Stimulated activated CD4-positive, alpha-beta T cell treated with anti-CD3 and anti-CD28 coated beads, Interleukin-15, amount 100 ng/mL, for 1 hour (primary cell): Measurements from ENCODE around the gene NKAIN1.
"Not testable (repeated sequence)": the region's sequence is repeated elsewhere in the genome, so short reads cannot be mapped to it uniquely, and the experiment has no call there.

Source experiments
- DNase-seq, 2 donors: peaks; one replicate each; pipeline ENCODE4 v3.0.0-alpha.2; 2020; ENCODE audit warnings: low read depth in 1 of 2, low spot score in 1 of 2

The NKAIN1 gene

DNA sequence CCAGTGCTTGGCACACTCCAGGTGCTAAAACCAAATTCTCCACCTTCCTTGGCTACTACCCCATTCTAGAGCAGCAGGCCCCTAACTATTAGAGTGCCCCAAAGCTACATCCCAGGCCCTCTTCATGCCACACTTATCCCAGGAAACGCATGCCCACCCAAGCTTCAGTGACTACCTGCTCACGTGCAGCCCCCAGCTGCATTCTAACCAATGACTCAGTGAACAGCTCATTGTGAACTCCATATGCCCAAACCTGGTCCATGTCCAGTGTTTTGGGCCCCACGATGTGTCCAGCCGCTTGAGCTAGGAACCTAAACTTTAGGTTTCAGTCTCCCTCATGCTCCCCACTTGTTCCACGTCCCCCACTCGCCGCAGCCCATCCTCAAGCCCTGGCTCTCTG lies 41.5 kb downstream of the NKAIN1 start:
- DNase-seq, result no peak

DNA sequence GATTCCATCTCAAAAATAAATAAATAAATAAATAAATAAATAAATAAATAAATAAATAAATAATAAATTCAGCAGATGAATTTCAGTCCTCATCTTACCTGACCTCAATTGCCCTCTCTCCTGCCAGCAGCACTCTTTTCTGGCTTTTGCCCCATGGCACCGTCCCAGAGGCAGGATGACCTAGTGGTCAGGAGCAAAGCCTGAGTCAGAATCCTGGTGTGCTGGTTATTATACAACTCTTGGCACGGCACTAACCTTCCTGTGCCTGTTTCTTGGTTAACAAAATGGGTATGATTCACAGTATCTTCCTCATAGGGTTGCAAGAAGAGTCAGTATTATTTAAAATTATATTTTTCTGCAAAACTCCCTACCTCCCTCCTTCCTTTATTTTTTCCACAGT lies 43.0 kb downstream of the NKAIN1 start:
- DNase-seq, result no peak

DNA sequence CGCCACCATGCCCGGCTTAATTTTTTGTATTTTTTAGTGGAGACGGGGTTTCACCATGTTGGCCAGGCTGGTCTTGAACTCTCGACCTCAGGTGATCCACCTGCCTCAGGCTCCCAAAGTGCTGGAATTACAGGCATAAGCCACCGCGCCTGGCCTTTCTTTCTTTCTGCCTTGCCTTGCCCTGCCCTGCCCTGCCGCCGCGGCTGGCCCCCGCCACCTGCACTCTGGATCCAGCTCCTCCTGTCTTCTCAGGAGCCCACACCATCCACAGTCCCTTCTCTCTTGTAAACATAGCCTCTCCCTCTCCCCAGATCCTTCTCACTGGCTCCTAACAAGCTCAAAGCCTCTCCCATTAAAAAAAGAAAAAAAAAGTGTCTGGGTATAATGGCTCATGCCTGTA lies 44.4 kb downstream of the NKAIN1 start:
- DNase-seq, result not testable (repeated sequence)

DNA sequence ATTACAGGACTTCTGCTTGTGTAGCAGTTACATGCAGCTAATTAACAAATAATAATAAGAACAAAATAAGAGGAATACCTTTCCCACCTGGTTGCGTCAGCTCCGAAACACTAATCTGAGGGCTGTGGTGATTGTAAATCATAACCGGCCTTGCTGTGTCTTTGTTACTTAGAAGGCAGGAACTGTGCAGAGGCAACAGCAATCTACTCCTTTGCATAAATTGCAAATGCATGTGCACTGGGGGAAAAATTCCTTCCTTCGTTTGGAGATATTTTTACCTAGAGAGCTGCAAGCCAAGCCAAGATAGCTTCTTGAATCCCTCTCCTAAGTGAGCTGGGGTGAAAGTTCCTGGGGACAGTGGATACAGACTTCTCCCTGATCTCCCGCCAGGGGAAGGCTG lies 46.0 kb downstream of the NKAIN1 start:
- DNase-seq, result no peak

DNA sequence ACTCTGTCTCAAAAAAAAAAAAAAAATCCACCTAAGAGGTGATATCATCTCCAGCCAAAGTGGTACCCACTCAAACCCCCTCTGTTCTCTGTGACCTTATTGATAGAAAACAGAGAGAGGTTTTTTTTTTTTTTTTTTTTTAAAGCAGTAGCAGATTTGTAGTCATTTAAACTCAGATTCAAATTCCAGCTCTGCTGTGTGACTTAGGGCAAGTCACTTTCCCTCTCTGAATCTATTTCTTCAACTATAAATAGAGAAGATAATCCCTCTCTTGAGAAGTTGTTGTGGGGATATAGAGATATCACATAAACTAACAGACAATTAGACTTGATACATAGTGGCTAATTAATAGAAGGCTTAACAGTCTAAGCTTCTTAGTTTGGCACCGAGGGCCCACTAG lies 48.4 kb downstream of the NKAIN1 start:
- no peak for DNase-seq

DNA sequence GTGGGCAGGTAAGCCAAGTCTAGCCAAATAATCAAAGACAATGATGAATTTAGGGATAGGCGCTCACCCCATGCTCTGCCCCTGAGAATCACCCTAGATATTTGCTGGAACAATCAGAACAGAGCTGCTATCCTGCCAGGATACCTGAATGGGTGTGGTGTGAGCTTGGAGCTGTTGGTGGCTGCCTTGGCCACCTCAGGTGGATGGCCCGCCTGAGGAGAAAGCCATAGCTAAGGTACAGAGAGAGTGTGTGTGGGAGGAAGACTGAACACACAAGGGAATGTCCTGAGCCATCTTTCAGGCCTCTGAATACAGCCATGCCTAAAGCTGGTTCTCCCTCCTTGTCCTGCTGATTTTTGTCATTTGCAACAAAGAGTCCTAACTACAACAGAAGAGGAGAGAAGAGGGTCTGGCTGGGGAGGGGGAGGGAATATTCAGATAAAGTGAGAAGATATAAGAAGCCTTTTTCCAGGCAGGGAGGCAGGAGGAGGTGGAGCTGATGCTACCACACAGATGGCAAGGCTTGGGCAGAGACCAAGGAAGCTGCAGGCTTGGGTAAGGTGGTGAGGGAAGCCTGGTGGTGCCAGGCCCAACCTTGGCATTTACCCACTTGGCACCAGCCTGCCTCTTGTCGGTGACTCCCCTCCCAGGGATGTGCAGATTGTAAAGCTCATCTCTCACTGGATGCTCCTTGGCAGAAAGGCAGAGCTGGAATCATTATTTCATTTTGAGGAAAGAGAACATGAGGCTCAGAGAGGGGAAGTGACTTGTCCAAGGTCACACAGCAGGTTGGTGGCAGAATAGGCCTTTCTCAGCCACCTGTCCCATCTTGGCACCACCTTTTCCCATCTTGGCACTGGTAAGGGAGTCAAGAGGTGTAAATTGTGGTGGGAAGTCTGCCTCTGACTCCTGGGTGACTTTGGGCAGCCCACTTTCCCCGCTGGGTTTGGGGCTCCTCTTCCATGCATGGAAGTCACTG lies 49.7 kb downstream of the NKAIN1 start:
- no peak for DNase-seq

DNA sequence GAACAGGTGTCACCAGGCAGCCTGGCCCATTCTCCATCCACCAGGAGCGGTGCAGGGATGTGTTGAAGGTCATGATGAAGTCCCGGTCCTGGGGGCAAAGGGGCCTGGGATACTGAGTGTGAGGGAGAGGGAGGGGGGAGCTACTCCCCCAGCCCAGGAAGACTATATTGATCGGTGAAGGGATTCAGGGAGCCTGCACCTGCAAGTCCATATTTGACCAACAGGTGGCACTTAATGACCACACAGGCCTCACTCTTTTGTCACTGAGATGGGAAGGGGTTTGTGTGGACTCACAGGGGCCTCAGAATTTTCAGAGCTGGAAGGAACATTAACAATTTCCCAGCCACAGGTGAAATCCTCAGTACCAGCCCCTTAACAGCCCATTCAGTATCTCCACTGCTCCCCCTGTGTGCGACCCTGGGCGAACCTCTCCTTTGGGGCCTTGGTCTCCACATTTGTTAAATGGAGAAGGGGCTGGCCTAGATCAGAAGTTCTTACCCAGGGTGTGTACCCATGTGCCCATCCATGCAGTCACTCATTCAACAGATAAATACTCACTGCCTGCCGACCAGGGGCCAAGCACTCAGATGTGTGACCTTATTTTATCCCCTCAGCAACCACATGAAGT lies 55.6 kb downstream of the NKAIN1 start:
- no peak for DNase-seq

DNA sequence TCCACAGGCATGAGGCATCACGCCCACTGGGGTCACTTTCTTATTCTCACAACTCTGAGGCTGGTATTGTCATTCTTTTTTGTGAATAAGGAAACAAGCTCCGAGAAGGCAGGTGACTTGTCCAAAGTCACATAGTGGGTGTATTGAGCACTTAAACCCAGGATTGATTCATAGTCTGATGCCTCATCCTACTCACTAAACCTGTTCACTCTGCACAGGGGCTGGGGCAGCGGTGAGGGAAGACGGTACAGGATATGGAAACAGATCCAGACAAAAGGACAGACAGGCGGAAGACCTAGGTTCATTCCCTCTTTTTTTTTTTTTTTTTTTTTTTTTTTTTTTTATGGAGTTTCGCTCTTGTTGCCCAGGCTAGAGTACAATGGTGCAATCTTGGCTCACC lies 56.6 kb downstream of the NKAIN1 start:
- DNase-seq, result no peak

DNA sequence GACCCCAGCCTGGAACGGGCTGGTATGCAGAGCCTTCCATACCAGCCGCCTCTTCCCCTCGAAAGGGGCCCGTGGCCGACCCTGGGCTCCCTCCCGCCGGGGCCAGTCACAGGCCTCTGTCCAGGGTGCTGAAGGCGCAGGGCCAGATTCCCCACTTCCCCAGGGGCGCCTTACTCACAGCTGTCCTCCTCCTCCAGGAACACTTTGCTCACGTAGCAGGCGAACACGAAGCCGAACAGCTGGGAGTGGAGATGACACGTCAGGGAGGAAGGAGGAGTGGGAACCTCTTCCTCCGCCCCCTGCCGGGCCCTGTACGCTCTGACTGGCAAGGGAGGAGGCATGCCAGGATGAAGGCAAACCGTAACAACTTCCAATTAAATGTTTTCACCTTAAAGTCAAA lies 57.3 kb downstream of the NKAIN1 start:
- peak; percentile 8 to 15 for DNase-seq

DNA sequence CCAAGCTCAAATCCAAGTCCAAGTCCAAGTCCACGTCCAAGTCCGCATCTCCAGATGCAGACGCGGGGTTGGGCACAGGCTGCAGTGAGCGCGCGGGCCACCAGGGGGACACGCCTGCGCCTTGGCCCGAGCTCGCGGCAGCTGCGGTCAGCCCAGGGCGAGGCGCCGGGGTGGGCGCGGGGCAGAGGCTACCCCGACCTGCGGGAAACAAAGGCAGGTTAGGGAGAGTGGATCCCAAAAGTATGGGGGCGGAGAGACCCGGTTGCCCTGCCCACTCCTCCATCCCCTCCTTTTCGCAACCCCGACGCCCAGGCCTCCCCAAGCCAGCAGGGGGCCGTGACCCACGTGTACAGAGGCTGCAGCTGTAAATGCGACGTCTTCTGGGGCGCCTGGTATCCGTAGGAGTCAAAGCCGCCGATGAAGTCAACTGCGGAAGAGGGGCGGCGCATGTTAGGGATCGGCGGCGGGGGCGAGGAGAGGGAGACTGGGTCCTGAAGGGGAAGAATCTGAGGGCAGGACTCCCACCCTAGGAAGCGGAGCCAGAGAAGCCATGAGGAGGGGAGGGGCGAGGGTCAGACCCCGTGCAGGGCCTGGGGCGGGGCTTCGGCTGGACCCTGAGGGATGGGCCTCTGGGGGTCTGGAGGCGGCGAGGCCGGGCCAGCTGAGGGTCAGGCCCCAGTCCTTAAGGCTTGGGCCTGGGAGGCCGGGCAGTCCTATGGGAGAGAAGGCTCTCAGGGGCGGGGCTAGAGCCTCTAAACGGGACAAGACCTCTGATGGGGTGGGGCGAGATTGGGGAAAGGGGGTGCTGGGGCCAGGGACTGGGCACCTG lies 58.0 kb downstream of the NKAIN1 start:
- DNase-seq, result peak in 1 of 2 donors; percentile 26

DNA sequence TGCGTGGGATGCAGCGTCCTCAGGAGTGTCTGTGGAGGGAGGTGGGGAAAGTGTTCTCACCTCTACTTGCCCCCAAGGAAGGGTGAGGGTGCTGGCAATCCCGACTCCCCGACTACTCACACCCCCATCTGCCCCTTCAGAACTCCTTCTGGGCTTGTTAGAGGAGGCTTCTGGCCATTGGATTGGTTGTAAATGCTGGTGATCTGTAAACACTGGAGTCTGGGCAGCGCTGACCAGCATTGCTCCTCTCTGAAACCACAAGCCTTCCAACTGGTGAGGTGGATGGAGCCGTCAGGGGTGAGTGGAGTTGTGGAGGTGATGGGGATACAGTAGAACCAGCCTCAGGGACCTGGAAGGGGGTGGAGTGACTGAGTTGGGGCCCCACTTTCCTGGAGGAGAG lies 59.3 kb downstream of the NKAIN1 start:
- no peak for DNase-seq

DNA sequence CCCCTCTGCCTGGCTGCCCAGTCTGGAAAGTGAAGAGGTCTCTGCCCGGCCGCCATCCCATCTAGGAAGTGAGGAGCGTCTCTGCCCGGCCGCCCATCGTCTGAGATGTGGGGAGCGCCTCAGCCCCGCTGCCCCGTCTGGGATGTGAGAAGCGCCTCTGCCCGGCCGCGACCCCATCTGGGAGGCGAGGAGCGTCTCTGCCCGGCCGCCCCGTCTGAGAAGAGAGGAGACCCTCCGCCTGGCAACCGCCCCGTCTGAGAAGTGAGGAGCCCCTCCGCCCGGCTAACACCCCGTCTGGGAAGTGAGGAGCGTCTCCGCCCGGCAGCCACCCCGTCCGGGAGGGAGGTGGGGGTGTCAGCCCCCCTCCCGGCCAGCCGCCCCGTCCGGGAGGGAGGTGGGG lies 63.4 kb downstream of the NKAIN1 start:
- not testable (repeated sequence) for DNase-seq

DNA sequence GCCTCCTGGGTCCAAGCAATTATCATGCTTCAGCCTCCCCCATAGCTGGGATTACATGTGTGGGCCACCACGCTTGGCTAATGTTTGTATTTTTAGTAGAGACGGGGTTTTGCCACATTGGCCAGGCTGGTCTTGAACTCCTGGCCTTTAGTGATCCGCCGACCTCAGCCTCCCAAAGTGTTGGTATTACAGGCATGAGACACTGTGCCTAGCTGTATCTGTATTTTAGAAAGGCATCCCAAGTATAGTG lies 69.3 kb downstream of the NKAIN1 start:
- no peak for DNase-seq

DNA sequence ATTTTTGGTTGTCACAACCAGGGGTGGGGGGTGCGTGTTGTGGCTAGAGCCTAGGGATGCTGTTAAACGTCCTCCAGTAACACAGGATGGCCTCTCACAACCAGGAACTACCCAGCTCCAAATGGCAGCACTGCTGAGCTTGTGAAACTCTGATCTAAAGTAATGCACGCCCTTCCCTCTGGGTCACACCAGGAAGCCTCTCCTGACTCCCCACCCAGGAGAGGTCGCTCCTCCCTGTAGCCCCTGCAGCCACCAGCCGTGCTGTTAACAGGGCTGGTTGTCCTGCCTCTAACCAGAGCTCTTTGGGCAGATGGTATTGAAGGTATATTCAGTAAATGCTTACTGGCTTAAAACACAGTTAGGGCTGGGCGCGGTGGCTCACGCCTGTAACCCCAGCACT lies 73.2 kb downstream of the NKAIN1 start:
- no peak for DNase-seq

DNA sequence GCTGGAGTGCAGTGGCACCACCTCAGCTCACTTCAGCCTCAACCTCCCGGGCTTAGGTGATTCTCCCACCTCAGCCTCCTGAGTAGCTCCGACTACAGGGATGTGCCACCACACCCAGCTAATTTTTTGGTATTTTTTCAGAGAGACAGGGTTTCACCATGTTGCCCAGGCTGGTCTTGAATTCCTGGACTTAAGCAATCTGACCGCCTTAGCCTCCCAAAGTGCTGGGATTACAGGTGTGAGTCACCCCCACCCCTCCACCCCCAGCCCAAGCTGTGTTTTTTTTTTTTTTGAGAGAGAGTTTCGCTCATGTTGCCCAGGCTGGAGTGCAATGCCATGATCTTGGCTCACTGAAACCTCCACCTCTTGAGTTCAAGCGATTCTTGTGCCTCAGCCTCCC lies 75.4 kb downstream of the NKAIN1 start:
- DNase-seq, result no peak

DNA sequence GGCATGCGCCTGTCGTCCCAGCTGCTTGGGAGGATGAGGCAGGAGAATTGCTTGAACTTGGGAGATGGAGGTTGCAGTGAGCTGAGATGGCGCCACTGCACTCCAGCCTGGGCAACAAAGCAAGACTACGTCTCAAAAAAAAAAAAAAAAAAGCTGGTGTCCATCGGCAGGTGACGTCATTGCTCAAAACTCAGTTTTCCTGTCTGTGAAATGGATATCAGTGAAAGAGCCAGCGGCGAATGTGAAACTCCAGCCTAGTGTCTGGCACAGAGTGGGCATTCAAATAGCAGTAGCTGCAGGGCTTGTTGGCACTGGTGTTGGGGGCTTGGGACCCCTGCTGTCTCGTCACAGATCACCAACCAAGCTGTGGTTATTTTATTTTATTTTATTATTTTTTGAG lies 75.8 kb downstream of the NKAIN1 start:
- no peak for DNase-seq

DNA sequence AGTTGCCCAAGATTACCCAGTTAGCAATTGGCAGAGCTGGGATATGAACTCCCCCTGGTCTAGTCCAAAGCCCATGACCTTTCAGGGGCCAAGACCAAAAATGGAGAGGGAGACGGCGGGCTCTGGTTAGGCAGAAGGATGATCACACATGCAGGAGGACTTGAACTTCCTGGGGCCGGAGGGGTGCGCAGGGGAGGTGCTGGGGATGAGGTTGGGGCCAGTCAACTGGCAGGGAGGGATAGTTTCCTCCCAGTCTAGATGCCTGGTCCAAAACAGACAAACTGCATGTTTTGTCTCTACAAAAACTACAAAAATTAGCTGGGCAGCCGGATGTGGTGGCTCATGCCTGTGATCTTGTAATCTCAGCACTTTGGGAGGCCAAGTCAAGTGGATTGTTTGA lies 78.1 kb downstream of the NKAIN1 start:
- no peak for DNase-seq

DNA sequence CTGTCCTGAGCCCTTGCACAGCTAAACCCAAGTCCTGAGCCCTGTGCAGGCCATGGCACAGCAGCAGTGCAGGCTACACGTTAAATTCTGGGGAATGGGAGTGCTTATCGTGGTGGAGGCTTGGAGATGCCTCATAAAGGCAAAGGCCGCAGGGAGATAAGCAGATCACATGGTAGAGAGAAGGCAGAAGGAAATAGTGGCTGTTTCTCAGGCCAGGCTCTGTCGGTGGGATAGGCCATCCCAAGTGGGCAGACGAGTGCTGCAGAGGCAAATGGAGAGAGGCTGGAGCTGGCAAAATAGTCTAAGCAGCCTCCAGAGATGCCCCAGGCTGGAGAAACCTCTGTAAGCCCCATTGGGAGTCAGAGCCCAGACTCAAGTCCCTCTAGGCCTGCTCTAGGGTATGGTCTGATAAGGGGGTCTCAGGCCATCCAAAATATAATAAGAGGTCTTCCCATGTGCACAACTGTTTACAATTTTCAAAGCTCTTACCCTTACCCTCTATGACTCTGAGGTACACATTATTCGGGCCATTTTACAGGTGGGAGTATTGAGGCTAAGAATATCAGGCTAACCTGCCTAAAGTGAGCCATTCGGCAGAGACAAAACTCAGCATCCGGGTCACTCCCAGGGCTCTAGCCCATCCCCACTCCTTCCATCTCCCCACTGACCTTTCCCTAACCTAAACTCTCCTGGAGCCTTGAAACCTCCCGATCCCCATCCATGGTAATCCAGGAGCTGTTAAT lies 79.6 kb downstream of the NKAIN1 start:
- no peak for DNase-seq

DNA sequence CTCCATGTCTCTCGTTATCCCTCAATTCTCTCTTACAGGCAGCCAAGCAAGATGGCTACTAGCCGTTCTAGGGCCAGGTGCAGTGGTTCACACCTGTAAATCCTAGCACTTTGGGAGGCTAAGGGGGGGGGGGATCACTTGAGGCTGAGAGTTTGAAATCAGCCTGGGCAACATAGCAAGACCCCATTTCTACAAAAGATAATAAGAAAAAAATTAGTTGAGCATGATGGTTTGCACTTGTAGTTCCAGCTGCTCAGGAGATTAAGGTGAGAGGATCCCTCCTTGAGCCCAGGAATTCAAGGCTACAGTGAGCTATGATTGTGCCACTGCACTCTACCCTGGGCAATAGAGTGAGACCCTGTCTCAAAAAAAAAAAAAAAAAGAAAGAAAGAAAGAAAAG lies 80.4 kb downstream of the NKAIN1 start:
- no peak for DNase-seq

DNA sequence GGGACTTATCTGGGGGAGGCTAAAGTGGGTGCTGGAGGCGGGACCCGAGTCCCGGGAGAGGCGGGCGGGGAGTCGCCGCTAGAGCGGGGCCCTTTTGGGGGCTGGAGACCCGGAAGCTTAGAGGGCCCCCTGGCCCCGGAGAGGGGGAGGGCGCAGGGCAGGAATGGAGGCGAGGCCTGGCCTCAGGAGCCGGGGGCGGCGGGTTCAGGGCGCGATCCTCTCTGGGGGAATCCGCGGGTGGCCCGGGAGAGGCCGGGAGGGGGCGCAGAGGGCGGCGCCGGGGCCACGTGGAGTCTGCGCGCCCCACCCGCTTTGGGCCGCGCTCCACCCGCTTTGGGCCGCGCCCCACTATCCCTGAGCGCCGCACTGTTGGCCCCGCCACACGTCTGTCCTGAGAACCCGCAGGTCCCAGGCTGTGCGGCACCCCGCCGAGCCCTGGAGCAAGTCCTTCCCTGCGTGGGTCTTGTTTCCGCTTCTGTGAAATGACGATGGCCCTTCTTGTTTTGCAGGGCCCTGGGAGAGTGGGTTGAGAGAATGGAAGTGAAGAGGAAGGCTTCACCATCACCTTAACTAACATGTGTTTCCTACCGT lies 84.4 kb downstream of the NKAIN1 start:
- peak; percentile 23 to 57 for DNase-seq

DNA sequence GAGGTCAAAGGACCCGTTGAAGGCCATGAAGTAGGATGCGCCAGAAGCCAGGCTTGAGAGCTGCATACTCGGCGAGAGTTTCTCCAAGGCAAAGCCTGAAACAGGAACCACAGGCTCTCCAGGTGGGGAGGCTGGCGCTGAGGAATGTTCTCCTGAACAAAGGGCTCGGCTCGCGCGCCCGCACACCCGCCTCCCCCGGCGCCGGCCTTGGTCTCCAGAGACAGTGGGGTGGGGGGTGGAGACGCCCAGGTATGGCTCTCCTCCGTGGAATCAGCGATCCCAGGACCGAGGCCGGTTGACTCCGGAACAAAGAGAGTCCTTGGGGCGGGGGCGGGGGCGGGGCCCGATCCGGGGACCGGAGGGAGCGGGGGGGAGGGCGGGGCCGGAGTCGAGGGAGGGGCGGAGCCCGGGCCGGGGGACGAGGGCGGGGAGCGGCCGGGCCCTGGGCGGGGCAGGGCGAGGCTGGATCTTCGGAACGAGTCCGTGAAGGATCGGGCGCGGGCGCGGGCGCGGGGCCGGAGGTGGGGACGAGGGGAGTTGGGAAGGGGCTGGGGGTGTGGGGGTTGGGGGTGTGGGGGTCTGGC lies 85.0 kb downstream of the NKAIN1 start:
- peak; percentile 34 to 65 for DNase-seq
